GM12874 (cell line): ENCODE measurements around the gene ATRNL1.

Experiments
- TF ChIP-seq, protein P1 (sequence below): IDR thresholded peaks from 2 replicates; pipeline ENCODE4 v1.5.1; 2011; ENCODE audit warnings: low read depth, mild to moderate bottlenecking, control low read depth, low read length, moderate library complexity; ENCODE audit not compliant: insufficient read depth

Gene ATRNL1

DNA sequence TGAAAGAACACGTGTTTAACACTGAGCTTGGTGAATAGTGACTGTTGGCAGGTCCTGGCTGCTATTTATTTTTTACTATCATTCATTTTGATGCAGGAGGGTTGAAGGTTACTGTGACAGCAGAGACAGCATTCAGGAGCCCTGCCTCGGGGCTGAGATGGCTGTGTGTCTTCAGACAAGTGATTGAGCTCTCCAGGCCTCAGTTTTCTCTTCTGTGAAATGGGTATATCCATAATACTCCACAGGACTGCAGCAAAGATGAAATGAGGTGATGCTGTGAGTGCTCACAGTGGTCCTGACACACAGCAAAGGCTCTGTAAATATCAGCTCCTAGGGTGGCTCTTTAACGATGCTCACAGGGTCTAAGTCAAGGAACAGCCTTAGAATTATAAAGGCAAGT is 884.7 kb downstream of the ATRNL1 start:
- TF ChIP-seq, protein P1, sequence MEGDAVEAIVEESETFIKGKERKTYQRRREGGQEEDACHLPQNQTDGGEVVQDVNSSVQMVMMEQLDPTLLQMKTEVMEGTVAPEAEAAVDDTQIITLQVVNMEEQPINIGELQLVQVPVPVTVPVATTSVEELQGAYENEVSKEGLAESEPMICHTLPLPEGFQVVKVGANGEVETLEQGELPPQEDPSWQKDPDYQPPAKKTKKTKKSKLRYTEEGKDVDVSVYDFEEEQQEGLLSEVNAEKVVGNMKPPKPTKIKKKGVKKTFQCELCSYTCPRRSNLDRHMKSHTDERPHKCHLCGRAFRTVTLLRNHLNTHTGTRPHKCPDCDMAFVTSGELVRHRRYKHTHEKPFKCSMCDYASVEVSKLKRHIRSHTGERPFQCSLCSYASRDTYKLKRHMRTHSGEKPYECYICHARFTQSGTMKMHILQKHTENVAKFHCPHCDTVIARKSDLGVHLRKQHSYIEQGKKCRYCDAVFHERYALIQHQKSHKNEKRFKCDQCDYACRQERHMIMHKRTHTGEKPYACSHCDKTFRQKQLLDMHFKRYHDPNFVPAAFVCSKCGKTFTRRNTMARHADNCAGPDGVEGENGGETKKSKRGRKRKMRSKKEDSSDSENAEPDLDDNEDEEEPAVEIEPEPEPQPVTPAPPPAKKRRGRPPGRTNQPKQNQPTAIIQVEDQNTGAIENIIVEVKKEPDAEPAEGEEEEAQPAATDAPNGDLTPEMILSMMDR = no peak

DNA sequence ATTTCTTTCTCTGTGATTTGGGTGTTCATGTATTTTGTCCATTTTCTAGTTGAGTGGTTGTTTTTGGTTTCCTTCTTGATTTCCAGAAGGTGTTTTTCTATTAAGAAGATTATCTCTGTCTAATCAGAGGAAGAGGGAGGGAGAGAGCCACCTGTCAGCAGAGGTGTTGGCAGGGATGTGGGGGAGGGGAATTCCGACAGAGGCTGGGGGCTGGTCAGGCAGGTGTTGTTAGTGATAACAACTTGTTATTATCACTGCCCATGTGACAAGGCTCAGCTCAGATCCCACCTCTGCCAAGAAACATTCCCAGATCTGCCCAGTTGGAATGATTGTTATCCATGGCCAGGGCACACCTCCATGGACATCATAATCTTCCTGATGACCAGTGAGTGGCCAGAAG is 886.4 kb downstream of the ATRNL1 start:
- TF ChIP-seq, protein P1 = no peak

DNA sequence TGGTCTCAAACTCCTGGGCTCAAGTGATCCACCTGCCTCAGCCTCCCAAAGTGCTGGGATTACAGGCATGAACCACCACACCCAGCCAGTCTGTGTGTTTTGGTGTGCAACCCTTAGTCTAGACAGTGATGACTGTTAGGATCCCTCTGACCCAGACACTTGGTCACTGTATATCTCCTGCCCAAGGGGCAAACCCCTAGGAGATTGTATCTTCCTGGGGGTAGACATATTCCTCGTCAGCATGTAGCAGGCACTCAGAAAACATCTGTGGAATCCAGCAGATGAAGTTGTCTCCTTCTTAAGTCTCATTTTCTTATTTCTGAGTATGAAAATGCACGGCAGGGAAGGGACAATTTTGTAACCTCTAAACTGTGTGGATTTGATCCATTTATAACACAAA is 887.3 kb downstream of the ATRNL1 start:
- TF ChIP-seq, protein P1 = no peak

DNA sequence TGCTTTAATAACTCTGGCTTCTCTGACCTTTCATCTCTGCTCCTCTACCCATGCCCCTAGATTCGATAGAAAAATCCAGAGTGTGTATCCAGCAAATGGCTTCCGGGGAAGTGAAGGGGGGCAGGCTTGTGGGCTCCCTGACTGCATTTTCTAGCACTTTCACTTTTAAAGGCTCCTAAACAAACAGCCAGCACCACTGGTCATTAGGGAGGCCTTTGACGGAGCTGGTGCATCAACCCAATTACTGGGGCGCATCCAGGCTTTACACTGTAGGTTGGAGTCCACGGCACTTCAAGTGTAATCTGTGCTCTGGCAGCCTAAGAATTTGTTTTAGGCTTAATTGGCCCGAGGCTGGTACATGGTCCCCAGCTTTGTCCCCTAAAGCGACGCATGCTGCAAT is 887.9 kb downstream of the ATRNL1 start:
- TF ChIP-seq, protein P1 = no peak

DNA sequence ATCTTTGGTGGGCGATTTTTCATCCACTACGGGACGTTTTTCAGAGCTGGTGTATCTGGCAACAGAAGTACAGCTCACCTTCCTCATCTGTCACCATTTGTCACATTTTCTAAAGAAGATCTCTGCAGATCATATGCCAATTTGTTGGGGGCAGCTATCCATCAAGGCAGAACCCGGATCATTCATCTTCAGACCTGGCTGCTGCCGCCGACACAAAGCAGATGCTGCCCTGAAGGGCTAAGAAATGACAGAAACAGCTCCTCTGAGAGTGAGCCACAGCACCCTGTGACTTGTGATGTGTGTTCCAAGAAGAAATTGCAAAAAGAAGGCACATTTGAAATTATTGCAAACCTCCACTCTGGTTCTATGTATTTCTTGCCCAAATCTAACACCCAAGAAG is 888.9 kb downstream of the ATRNL1 start:
- TF ChIP-seq, protein P1 = no peak

DNA sequence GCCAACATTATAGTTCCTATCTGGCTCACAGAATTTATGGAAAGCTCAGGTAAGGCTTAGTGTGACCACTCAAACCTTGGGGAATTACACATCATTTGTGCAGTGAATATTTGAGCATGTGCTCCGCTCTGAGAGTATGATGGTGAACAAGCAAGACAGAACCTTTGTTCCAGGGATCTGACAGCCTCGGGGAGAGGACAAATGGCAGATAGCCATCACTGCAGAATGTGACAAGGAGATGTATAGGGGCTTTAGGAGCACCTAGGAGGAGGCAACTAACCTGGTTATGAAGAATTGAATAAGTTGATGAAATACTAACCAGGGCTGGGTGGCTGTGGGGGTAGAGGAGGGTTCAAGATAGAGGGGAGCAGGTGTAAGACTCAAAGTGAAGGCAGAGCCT is 889.4 kb downstream of the ATRNL1 start:
- TF ChIP-seq, protein P1 = no peak

DNA sequence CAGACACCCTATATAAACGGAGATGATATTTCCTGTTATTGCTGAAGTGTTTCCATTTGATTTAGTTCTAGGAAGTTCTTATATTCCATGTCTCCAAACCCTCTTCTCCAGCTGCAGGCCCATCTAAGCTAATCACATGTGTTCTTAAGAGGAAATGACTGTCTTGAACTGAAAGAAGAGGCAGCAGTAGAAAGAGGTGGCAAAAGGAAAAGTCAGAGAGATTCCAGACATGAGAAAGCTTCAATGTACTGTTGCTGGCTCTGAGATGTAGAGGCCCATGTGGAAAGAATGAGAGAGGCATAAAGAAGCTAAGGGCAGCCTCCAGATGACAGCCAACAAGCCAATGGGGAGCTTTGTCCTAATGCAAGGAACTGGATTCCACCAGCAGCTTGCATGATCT is 892.6 kb downstream of the ATRNL1 start:
- TF ChIP-seq, protein P1 = no peak

DNA sequence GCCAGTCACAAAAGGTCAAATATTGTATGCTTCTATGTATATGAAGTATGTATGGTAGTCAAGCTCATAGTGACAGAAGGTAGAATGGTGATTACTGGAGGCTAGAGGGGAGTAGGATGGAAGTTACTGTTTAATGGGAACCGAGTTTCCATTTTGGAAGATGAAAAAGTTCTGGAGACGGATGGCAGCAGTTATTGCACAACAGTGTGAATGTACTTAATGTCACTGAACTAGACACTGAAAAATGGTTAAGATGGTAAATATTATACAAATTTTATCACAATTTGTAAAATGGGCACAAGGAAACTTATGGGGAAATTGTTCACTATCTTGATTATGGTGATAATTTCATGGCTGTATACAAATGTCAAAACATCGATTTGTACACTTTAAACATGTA is 895.2 kb downstream of the ATRNL1 start:
- TF ChIP-seq, protein P1 = no peak
